DOHH2 (cell line): Measurements from ENCODE around the gene VKORC1L1.

Experiments
- EZH2phosphoT487 ChIP-seq: fragments of 200-600 bp; sonication (generic); IDR thresholded peaks from 2 replicates; pipeline ENCODE4 v1.6.1; 2017; ENCODE audit warnings: borderline replicate concordance, mild to moderate bottlenecking, antibody characterized with exemption, low read length, moderate library complexity, mixed read lengths
- TF ChIP-seq, protein P1 (sequence below): fragments of 200-600 bp; sonication (generic); IDR thresholded peaks from one replicate; pipeline ENCODE4 v1.5.1; 2014; ENCODE audit warnings: antibody characterized with exemption, mild to moderate bottlenecking, low read depth, low read length; ENCODE audit not compliant: poor library complexity, severe bottlenecking

DNA sequence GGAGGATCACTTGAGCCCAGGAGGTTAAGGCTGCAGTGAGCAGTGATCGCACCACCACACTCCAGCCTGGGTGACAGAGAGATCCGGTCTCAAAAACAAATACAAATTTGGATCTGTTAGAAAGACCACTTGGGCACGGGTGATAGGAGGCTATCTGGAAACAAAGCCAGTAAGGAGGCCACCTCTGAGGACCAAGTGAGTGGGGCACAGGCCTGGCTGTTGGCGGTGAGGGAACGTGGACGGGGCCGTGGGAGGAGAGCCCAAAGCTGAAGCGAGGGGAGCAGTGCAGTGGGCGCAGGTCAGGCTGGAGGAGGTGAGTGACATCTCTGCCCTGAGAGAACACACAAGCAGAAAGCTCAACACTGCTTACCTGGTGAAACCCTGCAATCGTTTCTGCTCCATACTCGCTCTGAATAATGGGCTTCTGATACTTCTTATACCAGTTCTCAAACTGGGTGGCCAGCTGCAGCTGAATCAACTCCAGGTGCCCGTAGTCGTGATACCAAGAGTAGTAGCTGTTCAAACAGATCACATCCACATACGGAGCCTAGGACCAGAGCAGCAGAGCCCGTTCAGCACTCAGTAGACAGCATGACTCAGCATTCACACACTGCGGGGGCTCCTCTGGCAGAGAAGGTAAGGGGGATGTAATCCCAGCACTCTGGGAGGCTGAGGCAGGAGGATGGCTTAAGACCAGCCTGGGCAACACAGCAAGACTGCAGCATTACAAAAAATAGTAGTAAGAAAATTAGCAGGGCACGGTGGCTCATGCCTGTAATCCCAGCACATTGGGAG is 94.7 kb downstream of the VKORC1L1 start:
- TF ChIP-seq, protein P1, sequence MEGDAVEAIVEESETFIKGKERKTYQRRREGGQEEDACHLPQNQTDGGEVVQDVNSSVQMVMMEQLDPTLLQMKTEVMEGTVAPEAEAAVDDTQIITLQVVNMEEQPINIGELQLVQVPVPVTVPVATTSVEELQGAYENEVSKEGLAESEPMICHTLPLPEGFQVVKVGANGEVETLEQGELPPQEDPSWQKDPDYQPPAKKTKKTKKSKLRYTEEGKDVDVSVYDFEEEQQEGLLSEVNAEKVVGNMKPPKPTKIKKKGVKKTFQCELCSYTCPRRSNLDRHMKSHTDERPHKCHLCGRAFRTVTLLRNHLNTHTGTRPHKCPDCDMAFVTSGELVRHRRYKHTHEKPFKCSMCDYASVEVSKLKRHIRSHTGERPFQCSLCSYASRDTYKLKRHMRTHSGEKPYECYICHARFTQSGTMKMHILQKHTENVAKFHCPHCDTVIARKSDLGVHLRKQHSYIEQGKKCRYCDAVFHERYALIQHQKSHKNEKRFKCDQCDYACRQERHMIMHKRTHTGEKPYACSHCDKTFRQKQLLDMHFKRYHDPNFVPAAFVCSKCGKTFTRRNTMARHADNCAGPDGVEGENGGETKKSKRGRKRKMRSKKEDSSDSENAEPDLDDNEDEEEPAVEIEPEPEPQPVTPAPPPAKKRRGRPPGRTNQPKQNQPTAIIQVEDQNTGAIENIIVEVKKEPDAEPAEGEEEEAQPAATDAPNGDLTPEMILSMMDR, result no peak
- TF ChIP-seq EZH2phosphoT487, result no peak
